Liver (tissue), 3 donors: Measurements from ENCODE around the gene TTLL12.

Source experiments
- CTCF ChIP-seq: fragments of 150-350 bp; IDR thresholded peaks from 2 replicates; pipeline ENCODE4 v1.5.1; 2017; ENCODE audit warnings: improper control_type of control experiment, low read depth, low read length; ENCODE audit not compliant: missing input control
- JUND ChIP-seq, 2 donors: IDR thresholded peaks; 2 replicates each; pipeline ENCODE4 v1.6.1; 2016; ENCODE audit warnings: antibody characterized with exemption in 2 of 2
- MAX ChIP-seq: IDR thresholded peaks from 2 replicates; pipeline ENCODE4 v1.6.1; 2016; ENCODE audit warnings: antibody characterized with exemption
- TAF1 ChIP-seq: conservative IDR thresholded peaks from 2 replicates; pipeline ENCODE4 v1.6.1; 2016; ENCODE audit warnings: antibody characterized with exemption, mild to moderate bottlenecking
- donor health status: healthy.
- donor health status: healthy.

- TF ChIP-seq CTCF (no peak), JUND (IDR thresholded peaks at IDR 0.05) (no peak), MAX (no peak), TAF1 (no peak)
These were observed 4.8 kb downstream of the TTLL12 start for GRCh38 chr22:43182118-43182517.
